Measurements from ENCODE around the gene BAHCC1.

DNA sequence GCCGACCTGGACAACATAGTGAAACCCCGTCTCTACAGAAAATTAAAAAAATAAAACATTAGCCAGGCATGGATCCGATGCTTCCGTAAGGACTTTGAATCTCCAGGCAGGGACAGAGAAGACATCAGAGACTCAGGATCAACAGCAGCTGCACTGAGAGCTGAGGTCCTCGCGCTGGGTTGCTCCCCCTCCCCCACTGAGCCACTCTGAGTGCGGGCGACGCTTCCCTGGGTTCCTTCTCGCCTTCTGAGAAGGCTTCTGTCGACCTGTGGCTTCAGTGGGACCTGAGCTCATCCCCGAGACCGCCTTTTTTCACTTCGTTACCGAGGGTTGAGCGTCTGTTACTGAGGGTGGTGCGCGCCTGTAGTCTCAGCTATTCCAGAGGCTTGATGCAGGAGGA is 96.9 kb downstream of the BAHCC1 start:
- TF ChIP-seq, protein P1, sequence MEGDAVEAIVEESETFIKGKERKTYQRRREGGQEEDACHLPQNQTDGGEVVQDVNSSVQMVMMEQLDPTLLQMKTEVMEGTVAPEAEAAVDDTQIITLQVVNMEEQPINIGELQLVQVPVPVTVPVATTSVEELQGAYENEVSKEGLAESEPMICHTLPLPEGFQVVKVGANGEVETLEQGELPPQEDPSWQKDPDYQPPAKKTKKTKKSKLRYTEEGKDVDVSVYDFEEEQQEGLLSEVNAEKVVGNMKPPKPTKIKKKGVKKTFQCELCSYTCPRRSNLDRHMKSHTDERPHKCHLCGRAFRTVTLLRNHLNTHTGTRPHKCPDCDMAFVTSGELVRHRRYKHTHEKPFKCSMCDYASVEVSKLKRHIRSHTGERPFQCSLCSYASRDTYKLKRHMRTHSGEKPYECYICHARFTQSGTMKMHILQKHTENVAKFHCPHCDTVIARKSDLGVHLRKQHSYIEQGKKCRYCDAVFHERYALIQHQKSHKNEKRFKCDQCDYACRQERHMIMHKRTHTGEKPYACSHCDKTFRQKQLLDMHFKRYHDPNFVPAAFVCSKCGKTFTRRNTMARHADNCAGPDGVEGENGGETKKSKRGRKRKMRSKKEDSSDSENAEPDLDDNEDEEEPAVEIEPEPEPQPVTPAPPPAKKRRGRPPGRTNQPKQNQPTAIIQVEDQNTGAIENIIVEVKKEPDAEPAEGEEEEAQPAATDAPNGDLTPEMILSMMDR (conservative IDR thresholded peaks at IDR 0.05; ENCODE audit: low read depth, low read length), result no peak
- no peak for TF ChIP-seq EZH2 (IDR thresholded peaks at IDR 0.05; ENCODE audit: borderline replicate concordance, low read depth, low read length, poor library complexity, severe bottlenecking)
